CD4-positive, alpha-beta T cell treated with Interleukin-15 for 1 hour (primary cell): ENCODE data around the gene MNDA.

Experiments
- DNase-seq: peaks from one replicate; pipeline ENCODE4 v3.0.0-alpha.2; 2020

Gene MNDA

GRCh38 chr1:158830904-158831507 is at the start of gene MNDA:
Gene MNDA, plus strand, starts transcription at chr1:158831351. Its CDS starts 10,803 bp downstream, at chr1:158842154.
- DNase-seq = no peak

- DNase-seq = no peak
These were observed 37.5 kb upstream of the MNDA start for GRCh38 chr1:158793604-158794003.

- no peak for DNase-seq
These were observed 36.9 kb upstream of the MNDA start for GRCh38 chr1:158794247-158794646.

- DNase-seq = no peak
These were observed 32.6 kb upstream of the MNDA start for GRCh38 chr1:158798531-158798930.

GRCh38 chr1:158799689-158800088 is 31.5 kb upstream of the MNDA start:
- no peak for DNase-seq

- DNase-seq = no peak
These were observed 30.6 kb upstream of the MNDA start for GRCh38 chr1:158800526-158800925.

GRCh38 chr1:158801396-158801795 is 29.8 kb upstream of the MNDA start:
- DNase-seq = no peak

GRCh38 chr1:158803678-158804077 is 27.5 kb upstream of the MNDA start:
- no peak for DNase-seq

- no peak for DNase-seq
These were observed 24.1 kb upstream of the MNDA start for GRCh38 chr1:158806916-158807536.

GRCh38 chr1:158809256-158809655 is 21.9 kb upstream of the MNDA start:
- no peak for DNase-seq

GRCh38 chr1:158809862-158810261 is 21.3 kb upstream of the MNDA start:
- DNase-seq = no peak

GRCh38 chr1:158810311-158810710 is 20.8 kb upstream of the MNDA start:
- DNase-seq = no peak

GRCh38 chr1:158812336-158812735 is 18.8 kb upstream of the MNDA start:
- DNase-seq = no peak

GRCh38 chr1:158813164-158813563 is 18.0 kb upstream of the MNDA start:
- no peak for DNase-seq

- DNase-seq = no peak
These were observed 16.2 kb upstream of the MNDA start for GRCh38 chr1:158814970-158815369.

GRCh38 chr1:158818560-158818959 is 12.6 kb upstream of the MNDA start:
- no peak for DNase-seq

- DNase-seq = no peak
These were observed 12.1 kb upstream of the MNDA start for GRCh38 chr1:158818975-158819431.

- DNase-seq = no peak
These were observed 11.4 kb upstream of the MNDA start for GRCh38 chr1:158819461-158820443.

GRCh38 chr1:158821723-158822122 is 9.4 kb upstream of the MNDA start:
- no peak for DNase-seq

- DNase-seq = no peak
These were observed 975 bp upstream of the MNDA start for GRCh38 chr1:158830074-158830677.

- no peak for DNase-seq
These were observed 2.1 kb downstream of the MNDA start for GRCh38 chr1:158833264-158833663.

GRCh38 chr1:158836038-158836437 is 4.9 kb downstream of the MNDA start:
- no peak for DNase-seq

GRCh38 chr1:158838660-158839059 is 7.5 kb downstream of the MNDA start:
- DNase-seq = no peak
